Caco-2 (cell line): ENCODE measurements around the gene CACNA1D. TPM values are rescaled to one million over a fixed set of nuclear protein-coding genes. Genes with fewer than 3 reads are reported as not detected.

Source experiments
- BruUV-seq: library from RNA; stranded (reverse); fragments of 400-500 nt; replicated peaks from 2 replicates; lab custom pipeline; 2021; lab: Mats Ljungman, UMichigan
- CTCF ChIA-PET: fragments of 300-600 bp; sonication (Branson Sonifier 250); formaldehyde crosslinking; loops from one replicate; lab custom pipeline; 2022; ENCODE audit warnings: antibody characterized with exemption; lab: Charles Lee
- POLR2A ChIA-PET: fragments of 300-600 bp; sonication (Branson Sonifier 250); formaldehyde crosslinking; loops from one replicate; lab custom pipeline; 2022; ENCODE audit warnings: antibody characterized with exemption; lab: Charles Lee
- DNase-seq, 2 experiments: peaks; one replicate each; pipeline versions ENCODE4 v3.0.0 to v3.0.0-alpha.2; 2020 to 2022
- H3K27me3 ChIP-seq: replicated peaks from 2 replicates; pipeline ENCODE4 v1.6.0; 2011; ENCODE audit warnings: low read length; ENCODE audit not compliant: control insufficient read depth, insufficient read depth
- H3K36me3 ChIP-seq: 2 replicates; pipeline ENCODE4 v1.5.1; 2011; ENCODE audit warnings: low read length; ENCODE audit not compliant: control insufficient read depth, insufficient read depth
- H3K4me1 ChIP-seq: fragments of 250-450 bp; sonication (Bioruptor Pico); 2 replicates; pipeline ENCODE4 v1.5.1; 2020; ENCODE audit warnings: mild to moderate bottlenecking
- H3K4me3 ChIP-seq: 2 replicates; pipeline ENCODE4 v1.5.1; 2011; ENCODE audit warnings: low read depth, mild to moderate bottlenecking, control low read depth, low read length
- H3K9me3 ChIP-seq: fragments of 250-450 bp; sonication (Bioruptor Pico); 2 replicates; pipeline ENCODE4 v1.5.1; 2020; ENCODE audit warnings: mild to moderate bottlenecking, moderate library complexity
- H3K27ac Mint-ChIP-seq: one replicate; pipeline ENCODE4 v1.8.0; 2022; ENCODE audit warnings: mixed read lengths; ENCODE audit not compliant: unreplicated experiment
- H3K27me3 Mint-ChIP-seq: one replicate; pipeline ENCODE4 v1.8.0; 2022; ENCODE audit warnings: mixed read lengths; ENCODE audit not compliant: insufficient read depth, unreplicated experiment
- H3K36me3 Mint-ChIP-seq: one replicate; pipeline ENCODE4 v1.8.0; 2022; ENCODE audit warnings: mild to moderate bottlenecking, mixed read lengths; ENCODE audit not compliant: insufficient read depth, unreplicated experiment
- H3K4me1 Mint-ChIP-seq: one replicate; pipeline ENCODE4 v1.8.0; 2022; ENCODE audit warnings: low read depth, mixed read lengths; ENCODE audit not compliant: unreplicated experiment
- H3K4me3 Mint-ChIP-seq: one replicate; pipeline ENCODE4 v1.8.0; 2022; ENCODE audit warnings: mild to moderate bottlenecking, moderate library complexity, mixed read lengths; ENCODE audit not compliant: unreplicated experiment
- H3K9me3 Mint-ChIP-seq: one replicate; pipeline ENCODE4 v1.8.0; 2022; ENCODE audit warnings: mixed read lengths; ENCODE audit not compliant: unreplicated experiment
- CTCF ChIP-seq, 2 experiments: fragments of 200-600 bp in 1 of 2; IDR thresholded peaks; 1 replicate in 1 of 2; 2 replicates in 1 of 2; pipeline versions ENCODE4 v1.5.1 to v1.8.0; 2011 to 2022; ENCODE audit warnings: antibody characterized with exemption in 1 of 2, control low read depth in 1 of 2, inconsistent platforms in 1 of 2, low read depth in 1 of 2, low read length in 1 of 2, mild to moderate bottlenecking in 1 of 2, moderate library complexity in 1 of 2; ENCODE audit not compliant: insufficient read depth in 1 of 2, severe bottlenecking in 1 of 2, unreplicated experiment in 1 of 2
- intact Hi-C: fragments of 100-400 bp; cut with micrococcal nuclease; formaldehyde crosslinking; loops from one replicate; pipeline ENCODE4 v1.10.0; 2022; ENCODE audit not compliant: unreplicated experiment
- total RNA-seq: library from RNA; stranded (reverse); gene quantifications from 2 replicates; pipeline ENCODE4 v1.2.3, GENCODE V29; 2022

The CACNA1D gene
- total RNA-seq, 1 experiment from 2014 or later = 13.3 TPM

- Mint-ChIP-seq H3K9me3 (no peaks in the 10 kb centered on the region), H3K27ac (no peak overlapping the region), H3K36me3 (no peaks in the 10 kb centered on the region), H3K4me1 (no peaks in the 10 kb centered on the region), H3K4me3 (no peak overlapping the region), H3K27me3 (no peaks in the 10 kb centered on the region)
- Histone ChIP-seq H3K4me3 (no peak overlapping the region), H3K36me3 (no peaks in the 10 kb centered on the region), H3K9me3 (no peaks in the 10 kb centered on the region), H3K4me1 (no peaks in the 10 kb centered on the region), H3K27me3 (no peaks in the 10 kb centered on the region)
- CTCF ChIA-PET = no interaction called here
- POLR2A ChIA-PET = no interaction called here
- BruUV-seq = no TSS peak
- intact Hi-C loops = no loop called here
- no peak for TF ChIP-seq CTCF (IDR thresholded peaks at IDR 0.05; ENCODE audit: insufficient read depth in 1 of 2, low read depth in 1 of 2, low read length in 1 of 2, severe bottlenecking in 1 of 2, unreplicated experiment in 1 of 2)
- DNase-seq = no peak
Measured at GRCh38 chr3:53740956-53741355, 246.5 kb downstream of the CACNA1D start.

- peak in 1 of 2 experiments; percentile 22 for TF ChIP-seq CTCF (IDR thresholded peaks at IDR 0.05; ENCODE audit: insufficient read depth in 1 of 2, low read depth in 1 of 2, low read length in 1 of 2, severe bottlenecking in 1 of 2, unreplicated experiment in 1 of 2)
- Histone ChIP-seq H3K36me3 (no peaks in the 10 kb centered on the region), H3K4me3 (no peak overlapping the region), H3K4me1 (no peaks in the 10 kb centered on the region), H3K9me3 (no peaks in the 10 kb centered on the region), H3K27me3 (no peaks in the 10 kb centered on the region)
- no peak overlapping the region for H3K27ac Mint-ChIP-seq
- H3K27me3 Mint-ChIP-seq = no peaks in the 10 kb centered on the region
- intact Hi-C loops = no loop called here
- CTCF ChIA-PET = interaction anchor here (0.7 kb wide), 1 partner anchor 22 kb away, joined by 5 read pairs; no protein-coding TSS in a partner anchor
- no TSS peak for BruUV-seq
- H3K4me3 Mint-ChIP-seq = no peak overlapping the region
- POLR2A ChIA-PET = interaction anchor here (0.6 kb wide), 1 partner anchor 110 kb away, joined by 12 read pairs; no protein-coding TSS in a partner anchor
- H3K9me3 Mint-ChIP-seq = no peaks in the 10 kb centered on the region
- DNase-seq = peak in 1 of 2 experiments; percentile 23
- H3K36me3 Mint-ChIP-seq = no peaks in the 10 kb centered on the region
- H3K4me1 Mint-ChIP-seq = no peaks in the 10 kb centered on the region
Measured at GRCh38 chr3:53744351-53744750, 249.9 kb downstream of the CACNA1D start.

- Mint-ChIP-seq H3K36me3 (no peaks in the 10 kb centered on the region), H3K9me3 (no peaks in the 10 kb centered on the region), H3K27me3 (no peaks in the 10 kb centered on the region), H3K4me3 (no peak overlapping the region), H3K4me1 (no peaks in the 10 kb centered on the region), H3K27ac (no peak overlapping the region)
- no peaks in the 10 kb centered on the region for H3K36me3 ChIP-seq
- ChIA-PET CTCF (no interaction called here), POLR2A (no interaction called here)
- TF ChIP-seq CTCF (IDR thresholded peaks at IDR 0.05; ENCODE audit: insufficient read depth in 1 of 2, low read depth in 1 of 2, low read length in 1 of 2, severe bottlenecking in 1 of 2, unreplicated experiment in 1 of 2) = no peak
- intact Hi-C loops = no loop called here
- no peak for DNase-seq
- no peaks in the 10 kb centered on the region for H3K4me1 ChIP-seq
- no TSS peak for BruUV-seq
- no peaks in the 10 kb centered on the region for H3K27me3 ChIP-seq
- no peaks in the 10 kb centered on the region for H3K9me3 ChIP-seq
- no peak overlapping the region for H3K4me3 ChIP-seq
Measured at GRCh38 chr3:53747559-53747958, 253.1 kb downstream of the CACNA1D start.
